Cardiac muscle cell (in vitro differentiated cells and primary cell): ENCODE measurements around the gene CTBP2. TPM values are rescaled to one million over a fixed set of nuclear protein-coding genes. Genes with fewer than 3 reads are reported as not detected.

Experiments
- DNase-seq, 2 donors: peaks; one replicate each; pipeline versions ENCODE4 v3.0.0 to v3.0.0-alpha.2; 2010 to 2017; ENCODE audit warnings: low read depth in 1 of 2, low spot score in 1 of 2
- H3K27ac ChIP-seq: fragments of 200-600 bp; sonication (generic); 2 replicates; pipeline ENCODE4 v1.5.1; 2016
- H3K27me3 ChIP-seq: fragments of 200-600 bp; sonication (generic); 2 replicates; pipeline ENCODE4 v1.6.0; 2016; ENCODE audit warnings: control low read depth
- H3K36me3 ChIP-seq: fragments of 200-600 bp; sonication (generic); 2 replicates; pipeline ENCODE4 v1.5.1; 2016; ENCODE audit warnings: control low read depth
- H3K4me1 ChIP-seq: fragments of 200-600 bp; sonication (generic); 2 replicates; pipeline ENCODE4 v1.8.1; 2017; ENCODE audit warnings: low read depth, mild to moderate bottlenecking, mixed run types
- H3K4me3 ChIP-seq: fragments of 200-600 bp; sonication (generic); 2 replicates; pipeline ENCODE4 v1.5.1; 2016; ENCODE audit warnings: mild to moderate bottlenecking
- H3K9me3 ChIP-seq: fragments of 200-600 bp; sonication (generic); 2 replicates; pipeline ENCODE4 v1.5.1; 2017; ENCODE audit warnings: low read depth, mild to moderate bottlenecking, control low read depth
- polyA plus RNA-seq: library from polyadenylated mRNA; unstranded; fragments of >200 nt; fragmentation: Nextera tagmentation; extraction: Ambion mirVana; gene quantifications from 2 replicates; pipeline ENCODE4 v1.2.1, GENCODE V29; 2016
- total RNA-seq: library from RNA; depleted of rRNA; stranded (reverse); fragments of >200 nt; gene quantifications from 2 replicates; pipeline ENCODE4 v1.2.3, GENCODE V29; 2016
- TF ChIP-seq, protein P1 (sequence below): IDR thresholded peaks from 2 replicates; pipeline ENCODE4 v1.5.1; 2012; ENCODE audit warnings: low read depth, mild to moderate bottlenecking, low read length

CTBP2 gene
- total and polyA plus RNA-seq, 2 experiments from 2014 or later, result 67.4 to 74.5 TPM

DNA sequence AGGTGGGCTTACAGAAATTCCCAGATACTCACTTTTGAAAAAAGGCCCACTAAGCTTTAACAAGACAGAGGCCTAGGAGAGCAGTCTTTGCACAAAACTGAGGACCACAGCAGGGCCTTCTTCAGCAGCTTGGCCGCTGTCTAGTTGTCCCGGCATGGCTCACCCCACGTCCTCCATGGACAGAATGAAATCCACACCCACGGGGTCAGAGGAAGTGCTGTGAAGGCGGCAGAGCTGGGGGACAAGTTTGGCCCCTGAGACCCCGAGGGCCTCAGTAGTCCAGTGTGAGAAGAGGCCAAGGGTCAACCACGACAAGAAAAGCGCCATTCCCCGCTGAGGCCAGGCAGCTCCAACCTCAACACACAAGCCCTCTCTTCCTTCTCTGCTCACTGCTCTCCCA is 139.5 kb downstream of the CTBP2 start:
- no peaks in the 10 kb centered on the region for H3K9me3 ChIP-seq
- H3K4me3 ChIP-seq, result no peak overlapping the region
- peaks cover 2% of the 10 kb centered on the region for H3K36me3 ChIP-seq
- DNase-seq, result no peak
- no peaks in the 10 kb centered on the region for H3K27me3 ChIP-seq
- peaks cover 20% of the 10 kb centered on the region for H3K4me1 ChIP-seq
- TF ChIP-seq, protein P1, sequence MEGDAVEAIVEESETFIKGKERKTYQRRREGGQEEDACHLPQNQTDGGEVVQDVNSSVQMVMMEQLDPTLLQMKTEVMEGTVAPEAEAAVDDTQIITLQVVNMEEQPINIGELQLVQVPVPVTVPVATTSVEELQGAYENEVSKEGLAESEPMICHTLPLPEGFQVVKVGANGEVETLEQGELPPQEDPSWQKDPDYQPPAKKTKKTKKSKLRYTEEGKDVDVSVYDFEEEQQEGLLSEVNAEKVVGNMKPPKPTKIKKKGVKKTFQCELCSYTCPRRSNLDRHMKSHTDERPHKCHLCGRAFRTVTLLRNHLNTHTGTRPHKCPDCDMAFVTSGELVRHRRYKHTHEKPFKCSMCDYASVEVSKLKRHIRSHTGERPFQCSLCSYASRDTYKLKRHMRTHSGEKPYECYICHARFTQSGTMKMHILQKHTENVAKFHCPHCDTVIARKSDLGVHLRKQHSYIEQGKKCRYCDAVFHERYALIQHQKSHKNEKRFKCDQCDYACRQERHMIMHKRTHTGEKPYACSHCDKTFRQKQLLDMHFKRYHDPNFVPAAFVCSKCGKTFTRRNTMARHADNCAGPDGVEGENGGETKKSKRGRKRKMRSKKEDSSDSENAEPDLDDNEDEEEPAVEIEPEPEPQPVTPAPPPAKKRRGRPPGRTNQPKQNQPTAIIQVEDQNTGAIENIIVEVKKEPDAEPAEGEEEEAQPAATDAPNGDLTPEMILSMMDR, result no peak
- no peak overlapping the region for H3K27ac ChIP-seq

DNA sequence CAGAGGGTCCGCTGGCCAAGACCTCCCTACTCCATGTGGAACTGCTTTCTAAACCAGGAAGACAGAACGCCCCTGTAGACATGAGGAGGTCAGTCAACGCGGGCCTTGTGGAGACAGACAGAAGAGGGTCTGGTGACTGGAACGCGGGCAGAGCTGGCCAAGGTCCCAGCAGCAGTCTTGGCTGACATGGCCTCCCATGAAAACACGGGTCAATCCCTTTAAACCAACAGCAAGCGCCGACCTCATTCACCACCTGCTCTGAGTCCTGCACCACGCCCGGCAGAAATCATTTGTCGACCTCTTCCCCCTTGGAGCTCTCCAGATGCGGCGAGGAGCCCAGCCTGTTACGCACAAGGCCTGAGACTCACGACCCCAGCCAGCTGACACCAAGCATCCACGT is 140.0 kb downstream of the CTBP2 start:
- Histone ChIP-seq H3K36me3 (peaks cover 2% of the 10 kb centered on the region), H3K27me3 (no peaks in the 10 kb centered on the region), H3K9me3 (no peaks in the 10 kb centered on the region), H3K4me3 (no peak overlapping the region), H3K4me1 (peaks cover 20% of the 10 kb centered on the region), H3K27ac (no peak overlapping the region)
- no peak for DNase-seq
- TF ChIP-seq, protein P1, result no peak

DNA sequence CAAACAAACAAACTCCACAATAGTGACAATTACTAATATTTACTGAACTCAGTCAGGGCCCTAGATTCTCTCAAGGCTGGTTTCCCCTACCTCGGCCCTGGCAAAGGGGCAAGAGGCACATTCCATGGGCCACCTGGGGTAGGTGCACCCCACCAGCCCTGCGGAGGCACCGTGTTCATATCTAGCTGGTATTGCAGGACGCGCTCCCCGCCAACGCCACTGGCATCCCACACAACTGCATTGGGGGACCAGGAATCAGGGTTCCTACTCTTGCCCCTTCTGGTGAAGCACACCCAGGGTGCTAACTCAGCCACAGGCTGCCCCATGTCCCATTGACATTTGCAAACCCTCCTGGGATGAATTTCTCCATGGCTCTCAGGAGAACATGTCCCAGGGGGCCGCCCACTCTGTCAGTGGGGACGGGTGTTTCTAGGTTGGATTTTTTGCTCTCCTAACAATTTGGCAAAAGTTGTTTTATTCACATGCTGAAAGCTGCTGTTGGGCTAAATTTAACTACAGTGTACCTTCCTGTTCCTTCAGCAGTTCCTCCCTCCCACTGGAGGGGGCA is 141.7 kb downstream of the CTBP2 start:
- no peak for DNase-seq
- H3K4me3 ChIP-seq, result no peak overlapping the region
- no peaks in the 10 kb centered on the region for H3K27me3 ChIP-seq
- H3K36me3 ChIP-seq, result peaks cover 2% of the 10 kb centered on the region
- H3K9me3 ChIP-seq, result no peaks in the 10 kb centered on the region
- peaks cover 7% of the 10 kb centered on the region for H3K4me1 ChIP-seq
- H3K27ac ChIP-seq, result no peak overlapping the region
- TF ChIP-seq, protein P1, result no peak

DNA sequence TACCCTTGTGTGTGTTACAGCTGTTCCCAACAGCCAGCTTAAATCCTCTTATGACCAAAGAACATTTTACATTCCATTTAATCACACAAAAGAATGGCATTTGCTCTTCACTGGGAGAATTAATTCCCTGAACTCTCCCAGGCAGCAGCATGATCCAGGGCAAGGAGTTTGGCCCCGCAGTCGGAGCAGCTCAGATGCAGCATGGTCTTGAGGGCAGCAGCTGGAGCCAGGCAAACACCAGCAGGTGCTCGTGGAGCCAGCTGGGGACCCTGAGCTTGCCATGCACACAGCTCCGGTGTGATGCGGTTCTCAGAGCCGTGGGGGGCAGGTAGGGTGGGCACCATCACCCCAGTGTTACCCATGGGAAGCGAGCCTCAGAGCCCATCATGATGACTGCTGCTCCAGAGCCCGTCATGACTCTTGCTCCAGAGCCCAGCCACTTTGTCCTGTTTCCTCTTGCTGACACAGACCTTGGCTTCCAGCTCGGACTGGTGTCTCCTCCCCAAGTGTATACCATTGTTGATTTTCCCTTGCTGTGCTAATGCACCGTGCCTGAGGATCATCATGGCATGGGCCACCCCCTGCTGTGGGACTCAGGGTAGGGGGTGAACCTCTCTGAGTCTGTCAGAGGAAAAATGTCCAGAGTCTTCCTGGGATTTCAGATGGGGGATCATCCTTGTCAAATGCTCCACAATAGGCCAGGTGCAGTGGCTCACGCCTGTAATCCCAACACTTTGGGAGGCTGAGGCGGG is 142.6 kb downstream of the CTBP2 start:
- Histone ChIP-seq H3K27me3 (no peaks in the 10 kb centered on the region), H3K9me3 (no peaks in the 10 kb centered on the region), H3K36me3 (no peaks in the 10 kb centered on the region), H3K27ac (no peak overlapping the region), H3K4me1 (peaks cover 3% of the 10 kb centered on the region), H3K4me3 (no peak overlapping the region)
- no peak for DNase-seq
- TF ChIP-seq, protein P1, result no peak

DNA sequence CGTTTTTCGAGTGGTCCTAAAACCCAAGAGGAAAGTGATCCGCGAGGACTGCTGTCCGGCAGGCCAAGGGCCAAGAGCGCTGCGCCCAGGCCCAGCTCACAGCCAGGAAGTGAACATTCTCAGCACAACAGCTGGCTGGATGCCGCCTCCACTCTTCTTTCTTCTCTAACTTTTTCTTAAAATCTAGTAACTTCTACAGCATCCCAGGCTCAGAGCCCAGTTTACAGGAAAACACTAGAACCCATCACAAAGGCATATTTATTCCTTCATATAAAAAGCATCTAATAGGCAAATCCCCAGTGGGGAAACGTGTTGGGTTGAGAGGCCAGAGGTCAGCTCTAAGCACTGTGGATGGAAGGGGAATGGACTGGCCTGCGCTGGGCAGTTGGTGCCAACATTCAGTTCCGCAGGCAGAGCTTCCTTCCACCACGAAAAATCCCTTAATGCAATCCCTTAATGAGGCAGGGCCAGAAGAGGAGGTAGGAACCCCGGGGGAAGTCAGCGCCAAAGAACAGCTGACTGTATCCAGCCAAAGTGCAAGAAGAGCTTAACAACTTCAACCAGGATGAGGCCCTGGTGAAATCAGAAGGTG is 143.7 kb downstream of the CTBP2 start:
- Histone ChIP-seq H3K4me3 (no peak overlapping the region), H3K27me3 (no peaks in the 10 kb centered on the region), H3K27ac (no peak overlapping the region), H3K9me3 (no peaks in the 10 kb centered on the region), H3K4me1 (peaks cover 1% of the 10 kb centered on the region), H3K36me3 (no peaks in the 10 kb centered on the region)
- TF ChIP-seq, protein P1, result no peak
- DNase-seq, result peak in 1 of 2 donors; percentile 67
